LNCaP clone FGC (cell line): ENCODE results near the gene NAA40.

Source experiments
- DNase-seq: peaks from one replicate; pipeline ENCODE4 v3.0.0-alpha.2; 2011; ENCODE audit warnings: low read depth
- H3K4me3 ChIP-seq: 2 replicates; pipeline ENCODE4 v1.5.1; 2011; ENCODE audit warnings: mild to moderate bottlenecking, low read depth, low read length, control low read depth
- TF ChIP-seq, protein P1 (sequence below): IDR thresholded peaks from 2 replicates; pipeline ENCODE4 v1.5.1; 2012; ENCODE audit warnings: mild to moderate bottlenecking; ENCODE audit not compliant: control insufficient read depth, insufficient read depth; ENCODE audit errors: extremely low read depth

The NAA40 gene

DNA sequence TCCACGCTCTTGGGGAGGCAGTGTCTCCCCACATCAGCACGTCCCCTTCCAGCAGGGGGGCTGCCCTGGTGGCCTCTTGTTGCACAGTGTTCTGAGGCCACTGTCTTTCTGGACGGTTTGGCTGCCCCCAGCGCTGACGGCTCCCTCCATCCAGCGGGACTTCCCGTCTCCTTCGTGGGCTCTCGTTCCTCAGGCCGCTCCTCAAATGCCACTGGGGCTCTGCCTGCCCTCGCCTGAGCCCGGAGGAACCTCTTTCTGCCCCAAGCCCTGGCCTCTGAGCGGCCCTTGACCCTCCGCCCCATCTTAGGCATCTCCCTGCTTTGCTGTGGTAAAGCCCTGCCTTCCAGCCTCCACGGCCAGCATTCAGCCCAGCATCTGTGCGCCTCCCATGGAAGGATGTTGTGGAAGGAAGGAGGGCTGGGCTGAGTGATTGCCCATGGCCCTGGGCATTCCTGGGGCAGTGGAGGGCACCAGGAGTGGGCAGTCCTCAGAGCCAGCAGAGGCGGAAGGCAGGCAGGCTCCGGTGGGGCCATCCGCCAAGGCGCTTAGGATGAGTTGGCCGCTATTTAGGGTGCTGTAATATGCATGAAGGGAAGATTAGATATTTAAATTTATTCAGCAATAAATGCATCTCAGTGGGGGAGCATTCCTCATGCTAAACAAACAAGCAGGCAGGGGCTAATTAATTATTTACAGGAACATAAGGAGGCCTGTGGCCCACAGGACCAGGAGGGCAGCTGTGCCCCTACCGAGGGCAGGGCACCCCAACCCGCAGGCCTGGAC, 65.2 kb downstream of the NAA40 start:
- H3K4me3 ChIP-seq, result no peak overlapping the region
- TF ChIP-seq, protein P1, sequence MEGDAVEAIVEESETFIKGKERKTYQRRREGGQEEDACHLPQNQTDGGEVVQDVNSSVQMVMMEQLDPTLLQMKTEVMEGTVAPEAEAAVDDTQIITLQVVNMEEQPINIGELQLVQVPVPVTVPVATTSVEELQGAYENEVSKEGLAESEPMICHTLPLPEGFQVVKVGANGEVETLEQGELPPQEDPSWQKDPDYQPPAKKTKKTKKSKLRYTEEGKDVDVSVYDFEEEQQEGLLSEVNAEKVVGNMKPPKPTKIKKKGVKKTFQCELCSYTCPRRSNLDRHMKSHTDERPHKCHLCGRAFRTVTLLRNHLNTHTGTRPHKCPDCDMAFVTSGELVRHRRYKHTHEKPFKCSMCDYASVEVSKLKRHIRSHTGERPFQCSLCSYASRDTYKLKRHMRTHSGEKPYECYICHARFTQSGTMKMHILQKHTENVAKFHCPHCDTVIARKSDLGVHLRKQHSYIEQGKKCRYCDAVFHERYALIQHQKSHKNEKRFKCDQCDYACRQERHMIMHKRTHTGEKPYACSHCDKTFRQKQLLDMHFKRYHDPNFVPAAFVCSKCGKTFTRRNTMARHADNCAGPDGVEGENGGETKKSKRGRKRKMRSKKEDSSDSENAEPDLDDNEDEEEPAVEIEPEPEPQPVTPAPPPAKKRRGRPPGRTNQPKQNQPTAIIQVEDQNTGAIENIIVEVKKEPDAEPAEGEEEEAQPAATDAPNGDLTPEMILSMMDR, result no peak
- DNase-seq, result no peak

DNA sequence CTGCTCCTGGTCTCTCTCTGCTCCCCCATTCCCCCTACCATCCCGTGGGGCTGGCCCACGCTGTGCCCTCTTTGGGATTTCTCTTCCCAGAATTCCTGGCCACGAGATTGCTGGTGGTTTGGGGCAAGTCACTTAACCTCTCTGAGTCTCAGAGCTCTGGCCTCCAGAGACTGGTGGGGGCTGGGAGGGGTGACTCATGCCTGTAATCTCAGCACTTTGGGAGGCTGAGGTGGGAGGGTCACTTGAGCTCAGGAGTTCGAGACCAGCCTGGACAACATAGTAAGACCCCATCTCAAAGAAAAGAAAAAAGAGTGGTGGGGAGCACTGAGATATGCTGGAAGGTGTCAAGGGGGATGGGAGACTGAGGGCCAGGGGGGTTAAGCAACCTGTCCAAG, 65.8 kb downstream of the NAA40 start:
- no peak for DNase-seq
- no peak overlapping the region for H3K4me3 ChIP-seq
- TF ChIP-seq, protein P1, result no peak

DNA sequence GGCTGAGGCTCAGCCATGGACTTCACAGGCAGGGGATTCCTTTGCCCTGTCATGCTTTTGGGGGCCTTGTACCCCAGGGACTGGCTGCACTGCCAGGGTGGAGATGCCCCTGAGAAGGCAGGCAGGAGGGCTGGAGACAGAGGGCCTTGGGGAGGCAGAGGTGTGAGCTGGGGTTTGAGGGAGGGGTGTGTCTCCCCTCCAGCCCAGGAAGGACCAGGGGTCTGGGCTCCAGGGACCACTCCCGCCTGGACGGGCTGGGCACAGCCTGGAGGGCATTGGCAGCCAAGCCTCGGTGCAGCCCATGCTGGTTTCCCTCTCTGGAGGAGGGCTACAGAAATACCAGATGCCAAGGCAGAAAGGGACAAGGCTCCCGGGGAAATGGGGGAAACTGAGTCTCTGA, 66.9 kb downstream of the NAA40 start:
- TF ChIP-seq, protein P1, result no peak
- no peak overlapping the region for H3K4me3 ChIP-seq
- no peak for DNase-seq

DNA sequence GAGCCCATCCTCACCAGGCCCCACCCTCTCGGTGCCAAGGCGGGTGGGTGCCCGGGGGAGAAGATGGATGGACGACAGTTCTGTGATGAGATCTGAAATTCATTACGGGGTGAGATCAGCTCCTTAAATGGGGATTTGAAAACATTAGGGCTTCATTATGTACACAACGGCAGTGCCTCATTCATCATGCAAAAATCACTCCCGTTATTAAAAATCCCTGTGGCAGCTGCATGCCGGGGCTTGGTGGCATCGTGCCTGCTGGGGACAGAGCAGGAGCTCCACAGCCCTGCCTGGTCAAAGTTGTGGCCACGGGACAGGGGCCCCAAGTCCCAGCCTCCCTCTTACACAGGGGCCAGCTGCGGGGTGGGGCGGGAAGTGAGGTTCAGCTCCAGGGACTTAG, 67.6 kb downstream of the NAA40 start:
- TF ChIP-seq, protein P1, result no peak
- no peak overlapping the region for H3K4me3 ChIP-seq
- no peak for DNase-seq
